Hepatocyte (in vitro differentiated cells): ENCODE results near the gene CDK10.
"Not testable (repeated sequence)": the region's sequence is repeated elsewhere in the genome, so short reads cannot be mapped to it uniquely, and the experiment has no call there.

ENCODE experiments used
- EZH2 ChIP-seq: fragments of 200-600 bp; sonication (generic); IDR thresholded peaks from 2 replicates; pipeline ENCODE4 v1.6.1; 2016; ENCODE audit warnings: antibody characterized with exemption, mild to moderate bottlenecking, borderline replicate concordance
- EZH2phosphoT487 ChIP-seq: fragments of 200-600 bp; sonication (generic); IDR thresholded peaks from one replicate; pipeline ENCODE4 v1.6.1; 2018; ENCODE audit warnings: antibody characterized with exemption, mild to moderate bottlenecking, low read depth, moderate library complexity; ENCODE audit not compliant: unreplicated experiment, severe bottlenecking
- TF ChIP-seq, protein P1 (sequence below): fragments of 200-600 bp; sonication (generic); IDR thresholded peaks from 2 replicates; pipeline ENCODE4 v1.5.1; 2016; ENCODE audit warnings: antibody characterized with exemption, mild to moderate bottlenecking; ENCODE audit not compliant: poor library complexity

DNA sequence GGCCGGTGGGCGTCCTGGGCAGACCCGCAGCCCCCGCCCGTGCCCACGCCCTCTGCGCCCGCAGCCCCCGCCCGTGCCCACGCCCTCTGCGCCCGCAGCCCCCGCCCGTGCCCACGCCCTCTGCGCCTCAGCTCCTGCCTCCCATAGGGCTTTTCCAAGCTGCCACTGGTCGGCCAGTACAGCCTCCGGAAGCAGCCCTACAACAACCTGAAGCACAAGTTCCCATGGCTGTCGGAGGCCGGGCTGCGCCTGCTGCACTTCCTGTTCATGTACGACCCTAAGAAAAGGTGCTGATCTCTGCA, 8.2 kb downstream of the CDK10 start:
- TF ChIP-seq, protein P1, sequence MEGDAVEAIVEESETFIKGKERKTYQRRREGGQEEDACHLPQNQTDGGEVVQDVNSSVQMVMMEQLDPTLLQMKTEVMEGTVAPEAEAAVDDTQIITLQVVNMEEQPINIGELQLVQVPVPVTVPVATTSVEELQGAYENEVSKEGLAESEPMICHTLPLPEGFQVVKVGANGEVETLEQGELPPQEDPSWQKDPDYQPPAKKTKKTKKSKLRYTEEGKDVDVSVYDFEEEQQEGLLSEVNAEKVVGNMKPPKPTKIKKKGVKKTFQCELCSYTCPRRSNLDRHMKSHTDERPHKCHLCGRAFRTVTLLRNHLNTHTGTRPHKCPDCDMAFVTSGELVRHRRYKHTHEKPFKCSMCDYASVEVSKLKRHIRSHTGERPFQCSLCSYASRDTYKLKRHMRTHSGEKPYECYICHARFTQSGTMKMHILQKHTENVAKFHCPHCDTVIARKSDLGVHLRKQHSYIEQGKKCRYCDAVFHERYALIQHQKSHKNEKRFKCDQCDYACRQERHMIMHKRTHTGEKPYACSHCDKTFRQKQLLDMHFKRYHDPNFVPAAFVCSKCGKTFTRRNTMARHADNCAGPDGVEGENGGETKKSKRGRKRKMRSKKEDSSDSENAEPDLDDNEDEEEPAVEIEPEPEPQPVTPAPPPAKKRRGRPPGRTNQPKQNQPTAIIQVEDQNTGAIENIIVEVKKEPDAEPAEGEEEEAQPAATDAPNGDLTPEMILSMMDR = not testable (repeated sequence)
- not testable (repeated sequence) for TF ChIP-seq EZH2, EZH2phosphoT487
